ENCODE measurements around the gene RNF169. TPM values are rescaled to one million over a fixed set of nuclear protein-coding genes. Genes with fewer than 3 reads are reported as not detected.

Gene RNF169
- polyA plus RNA-seq, 2 of the 4 experiments (the other 2 are of a cell fraction): 6.3 to 11.1 TPM

DNA sequence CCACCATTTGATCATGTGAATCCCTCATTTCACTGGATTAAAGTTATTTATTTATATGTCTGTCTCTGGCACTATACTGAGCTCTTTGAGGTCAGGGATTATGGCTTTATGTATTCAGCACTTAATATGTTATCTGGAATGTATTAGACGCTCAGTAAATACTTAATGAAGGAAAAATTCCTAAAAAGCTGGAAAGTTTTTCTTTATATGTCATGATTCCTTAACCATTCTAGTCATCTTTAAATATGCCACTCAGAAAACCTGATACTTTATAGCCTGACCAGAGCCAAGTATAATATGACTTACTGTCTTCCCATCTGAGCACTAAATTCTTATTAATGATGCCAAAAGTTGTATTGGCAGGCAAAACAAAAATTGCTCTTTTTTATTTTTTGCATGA is 27.1 kb downstream of the RNF169 start:
- no peak overlapping the region for H3K4me2 ChIP-seq
- no peak for ATAC-seq
- H3K4me3 ChIP-seq: no peak overlapping the region
- no peak for TF ChIP-seq RCOR1 (IDR thresholded peaks at IDR 0.05; ENCODE audit: low read depth, low read length)
- TF ChIP-seq, protein P1, sequence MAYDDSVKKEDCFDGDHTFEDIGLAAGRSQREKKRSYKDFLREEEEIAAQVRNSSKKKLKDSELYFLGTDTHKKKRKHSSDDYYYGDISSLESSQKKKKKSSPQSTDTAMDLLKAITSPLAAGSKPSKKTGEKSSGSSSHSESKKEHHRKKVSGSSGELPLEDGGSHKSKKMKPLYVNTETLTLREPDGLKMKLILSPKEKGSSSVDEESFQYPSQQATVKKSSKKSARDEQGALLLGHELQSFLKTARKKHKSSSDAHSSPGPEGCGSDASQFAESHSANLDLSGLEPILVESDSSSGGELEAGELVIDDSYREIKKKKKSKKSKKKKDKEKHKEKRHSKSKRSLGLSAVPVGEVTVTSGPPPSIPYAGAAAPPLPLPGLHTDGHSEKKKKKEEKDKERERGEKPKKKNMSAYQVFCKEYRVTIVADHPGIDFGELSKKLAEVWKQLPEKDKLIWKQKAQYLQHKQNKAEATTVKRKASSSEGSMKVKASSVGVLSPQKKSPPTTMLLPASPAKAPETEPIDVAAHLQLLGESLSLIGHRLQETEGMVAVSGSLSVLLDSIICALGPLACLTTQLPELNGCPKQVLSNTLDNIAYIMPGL (CRISPR knock-in tag; IDR thresholded peaks at IDR 0.05; ENCODE audit: borderline replicate concordance): no peak
- TF ChIP-seq TFCP2L1 (CRISPR knock-in tag; IDR thresholded peaks at IDR 0.05): no peak
- TF ChIP-seq HDAC2 (IDR thresholded peaks at IDR 0.05): no peak
- TF ChIP-seq RARB (CRISPR knock-in tag; IDR thresholded peaks at IDR 0.05): no peak
- TF ChIP-seq CHD2 (IDR thresholded peaks at IDR 0.05; ENCODE audit: low read length, partially characterized antibody): no peak
- no peak for TF ChIP-seq GATA3 (IDR thresholded peaks at IDR 0.05; ENCODE audit: borderline replicate concordance)
- no peak for TF ChIP-seq HEYL (CRISPR knock-in tag; IDR thresholded peaks at IDR 0.05)
- no peak for TF ChIP-seq KDM1A (IDR thresholded peaks at IDR 0.05; ENCODE audit: low read depth)
- ChIA-PET POLR2A (no interaction called here), CTCF (interaction anchor here (1.1 kb wide), 1 partner anchor 31 kb away, joined by 3 read pairs; no protein-coding TSS in a partner anchor)
- peaks cover 14% of the 10 kb centered on the region for H3K4me1 ChIP-seq
- no peak for FAIRE-seq
- no peak for DNase-seq (ENCODE audit: low read depth in 1 of 2, low spot score in 1 of 2)
- H3K27ac ChIP-seq: no peak overlapping the region
- no peaks in the 10 kb centered on the region for H3K9me3 ChIP-seq
- 78% methylated on average over 1 of the region's 1 CpG for whole genome bisulfite sequencing (ENCODE audit: missing lambda C conversion rate)

DNA sequence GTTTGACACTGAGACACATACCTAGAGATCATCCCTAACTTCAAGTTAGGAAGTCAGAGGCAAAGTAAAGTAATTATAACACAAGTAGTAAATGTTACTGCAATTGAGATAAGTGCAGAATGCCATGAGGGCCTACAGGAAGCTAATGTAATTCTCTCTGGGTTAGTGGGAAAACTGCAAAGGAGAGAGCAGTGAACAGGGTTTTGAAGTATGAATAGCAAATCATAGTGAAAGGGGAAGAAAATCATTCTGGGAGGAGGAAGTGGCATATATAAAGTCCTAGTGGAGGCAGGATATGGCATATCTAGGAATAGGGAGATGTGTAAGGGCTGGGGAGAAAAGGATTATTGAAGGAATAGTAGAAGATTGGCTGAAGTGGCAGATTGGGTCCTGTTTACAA is 27.9 kb downstream of the RNF169 start:
- FAIRE-seq (no peak), DNase-seq (ENCODE audit: low read depth in 1 of 2, low spot score in 1 of 2) (no peak), ATAC-seq (no peak)
- no peak overlapping the region for H3K4me2 ChIP-seq
- no peak overlapping the region for H3K27ac ChIP-seq
- H3K4me1 ChIP-seq: peaks cover 14% of the 10 kb centered on the region
- H3K4me3 ChIP-seq: no peak overlapping the region
- POLR2A ChIA-PET: no interaction called here
- no peaks in the 10 kb centered on the region for H3K9me3 ChIP-seq
- CTCF ChIA-PET: interaction anchor here (1.1 kb wide), 1 partner anchor 32 kb away, joined by 3 read pairs; no protein-coding TSS in a partner anchor
- TF ChIP-seq GATA3 (IDR thresholded peaks at IDR 0.05; ENCODE audit: borderline replicate concordance): no peak
- no peak for TF ChIP-seq RAD21 (conservative IDR thresholded peaks at IDR 0.05 in 1 of 2, IDR thresholded peaks at IDR 0.05 in 1 of 2)
- TF ChIP-seq, protein P2, sequence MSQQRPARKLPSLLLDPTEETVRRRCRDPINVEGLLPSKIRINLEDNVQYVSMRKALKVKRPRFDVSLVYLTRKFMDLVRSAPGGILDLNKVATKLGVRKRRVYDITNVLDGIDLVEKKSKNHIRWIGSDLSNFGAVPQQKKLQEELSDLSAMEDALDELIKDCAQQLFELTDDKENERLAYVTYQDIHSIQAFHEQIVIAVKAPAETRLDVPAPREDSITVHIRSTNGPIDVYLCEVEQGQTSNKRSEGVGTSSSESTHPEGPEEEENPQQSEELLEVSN (IDR thresholded peaks at IDR 0.05; ENCODE audit: borderline replicate concordance, low read depth): no peak
- TF ChIP-seq, protein P3, sequence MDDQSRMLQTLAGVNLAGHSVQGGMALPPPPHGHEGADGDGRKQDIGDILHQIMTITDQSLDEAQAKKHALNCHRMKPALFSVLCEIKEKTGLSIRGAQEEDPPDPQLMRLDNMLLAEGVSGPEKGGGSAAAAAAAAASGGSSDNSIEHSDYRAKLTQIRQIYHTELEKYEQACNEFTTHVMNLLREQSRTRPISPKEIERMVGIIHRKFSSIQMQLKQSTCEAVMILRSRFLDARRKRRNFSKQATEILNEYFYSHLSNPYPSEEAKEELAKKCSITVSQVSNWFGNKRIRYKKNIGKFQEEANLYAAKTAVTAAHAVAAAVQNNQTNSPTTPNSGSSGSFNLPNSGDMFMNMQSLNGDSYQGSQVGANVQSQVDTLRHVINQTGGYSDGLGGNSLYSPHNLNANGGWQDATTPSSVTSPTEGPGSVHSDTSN (IDR thresholded peaks at IDR 0.05): no peak
- TF ChIP-seq, protein P4, sequence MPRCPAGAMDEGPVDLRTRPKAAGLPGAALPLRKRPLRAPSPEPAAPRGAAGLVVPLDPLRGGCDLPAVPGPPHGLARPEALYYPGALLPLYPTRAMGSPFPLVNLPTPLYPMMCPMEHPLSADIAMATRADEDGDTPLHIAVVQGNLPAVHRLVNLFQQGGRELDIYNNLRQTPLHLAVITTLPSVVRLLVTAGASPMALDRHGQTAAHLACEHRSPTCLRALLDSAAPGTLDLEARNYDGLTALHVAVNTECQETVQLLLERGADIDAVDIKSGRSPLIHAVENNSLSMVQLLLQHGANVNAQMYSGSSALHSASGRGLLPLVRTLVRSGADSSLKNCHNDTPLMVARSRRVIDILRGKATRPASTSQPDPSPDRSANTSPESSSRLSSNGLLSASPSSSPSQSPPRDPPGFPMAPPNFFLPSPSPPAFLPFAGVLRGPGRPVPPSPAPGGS (IDR thresholded peaks at IDR 0.05): no peak
- TF ChIP-seq, protein P5, sequence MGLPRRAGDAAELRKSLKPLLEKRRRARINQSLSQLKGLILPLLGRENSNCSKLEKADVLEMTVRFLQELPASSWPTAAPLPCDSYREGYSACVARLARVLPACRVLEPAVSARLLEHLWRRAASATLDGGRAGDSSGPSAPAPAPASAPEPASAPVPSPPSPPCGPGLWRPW (IDR thresholded peaks at IDR 0.05): no peak
- TF ChIP-seq HEYL (CRISPR knock-in tag; IDR thresholded peaks at IDR 0.05): no peak
- TF ChIP-seq CHD4 (IDR thresholded peaks at IDR 0.05; ENCODE audit: borderline replicate concordance): no peak
- no peak for TF ChIP-seq NFE2L2 (conservative IDR thresholded peaks at IDR 0.05; ENCODE audit: low read length)
- no peak for TF ChIP-seq SREBF2 (IDR thresholded peaks at IDR 0.05)
- TF ChIP-seq MYC (IDR thresholded peaks at IDR 0.05; ENCODE audit: borderline replicate concordance, low read length): no peak
- no peak for TF ChIP-seq FOSL2 (IDR thresholded peaks at IDR 0.05)
- no peak for TF ChIP-seq FOSL2 (CRISPR knock-in tag; IDR thresholded peaks at IDR 0.05)
- no peak for TF ChIP-seq EP300 (IDR thresholded peaks at IDR 0.05)
- no peak for TF ChIP-seq ZC3H11A (IDR thresholded peaks at IDR 0.05)
- TF ChIP-seq HOXA7 (CRISPR knock-in tag; IDR thresholded peaks at IDR 0.05): no peak
- TF ChIP-seq JUNB (IDR thresholded peaks at IDR 0.05): no peak
- no peak for TF ChIP-seq HOXB5 (CRISPR knock-in tag; IDR thresholded peaks at IDR 0.05)
- TF ChIP-seq KDM5A (IDR thresholded peaks at IDR 0.05): no peak
- TF ChIP-seq KDM1A (IDR thresholded peaks at IDR 0.05; ENCODE audit: low read depth): no peak
